Measurements from ENCODE around the gene ATP1A1.

The ATP1A1 gene

GRCh38 chr1:116424438-116424837, 51.4 kb downstream of the ATP1A1 start:
- H3K4me3 ChIP-seq: no peak overlapping the region
- H3K4me1 ChIP-seq: no peaks in the 10 kb centered on the region
- in situ Hi-C loops (cut with MboI; ENCODE audit: low sequenced_read_pairs): no loop called here
- DNase-seq (ENCODE audit: low spot score in 2 of 2): no peak
- H3K9me3 ChIP-seq: no peaks in the 10 kb centered on the region
- no peaks in the 10 kb centered on the region for H3K36me3 ChIP-seq (replicated peaks)
- H3K27me3 ChIP-seq (ENCODE audit: low read depth): peaks cover 6% of the 10 kb centered on the region; the same call in 1 of the 2 replicates

- H3K4me3 ChIP-seq: no peak overlapping the region
- no peaks in the 10 kb centered on the region for H3K4me1 ChIP-seq
- H3K36me3 ChIP-seq (replicated peaks): no peaks in the 10 kb centered on the region
- H3K27me3 ChIP-seq (ENCODE audit: low read depth): peaks cover 6% of the 10 kb centered on the region; the same call in 1 of the 2 replicates
- in situ Hi-C loops (cut with MboI; ENCODE audit: low sequenced_read_pairs): no loop called here
- no peaks in the 10 kb centered on the region for H3K9me3 ChIP-seq
- no peak for DNase-seq (ENCODE audit: low spot score in 2 of 2)
These were observed 51.8 kb downstream of the ATP1A1 start for GRCh38 chr1:116424863-116425262.

GRCh38 chr1:116425987-116426386, 52.9 kb downstream of the ATP1A1 start:
- Histone ChIP-seq H3K4me3 (no peak overlapping the region), H3K4me1 (no peaks in the 10 kb centered on the region), H3K36me3 (replicated peaks) (no peaks in the 10 kb centered on the region), H3K27me3 (ENCODE audit: low read depth) (peaks cover 6% of the 10 kb centered on the region; the same call in 1 of the 2 replicates), H3K9me3 (no peaks in the 10 kb centered on the region)
- DNase-seq (ENCODE audit: low spot score in 2 of 2): no peak
- in situ Hi-C loops (cut with MboI; ENCODE audit: low sequenced_read_pairs): no loop called here

- no peak for DNase-seq (ENCODE audit: low spot score in 2 of 2)
- Histone ChIP-seq H3K9me3 (no peaks in the 10 kb centered on the region), H3K4me1 (no peaks in the 10 kb centered on the region), H3K36me3 (replicated peaks) (no peaks in the 10 kb centered on the region), H3K4me3 (no peak overlapping the region), H3K27me3 (ENCODE audit: low read depth) (peaks cover 6% of the 10 kb centered on the region; the same call in 1 of the 2 replicates)
- in situ Hi-C loops (cut with MboI; ENCODE audit: low sequenced_read_pairs): no loop called here
These were observed 53.4 kb downstream of the ATP1A1 start for GRCh38 chr1:116426401-116426800.

GRCh38 chr1:116428576-116428975, 55.5 kb downstream of the ATP1A1 start:
- H3K36me3 ChIP-seq (replicated peaks): no peaks in the 10 kb centered on the region
- DNase-seq (ENCODE audit: low spot score in 2 of 2): no peak
- in situ Hi-C loops (cut with MboI; ENCODE audit: low sequenced_read_pairs): no loop called here
- no peak overlapping the region for H3K4me3 ChIP-seq
- no peaks in the 10 kb centered on the region for H3K4me1 ChIP-seq
- no peaks in the 10 kb centered on the region for H3K9me3 ChIP-seq
- H3K27me3 ChIP-seq (ENCODE audit: low read depth): peaks cover 6% of the 10 kb centered on the region; the same call in 1 of the 2 replicates

- in situ Hi-C loops (cut with MboI; ENCODE audit: low sequenced_read_pairs): no loop called here
- DNase-seq (ENCODE audit: low spot score in 2 of 2): no peak
These were observed 56.9 kb downstream of the ATP1A1 start for GRCh38 chr1:116429821-116430374.

GRCh38 chr1:116431870-116432500, 58.9 kb downstream of the ATP1A1 start:
- Histone ChIP-seq H3K9me3 (no peaks in the 10 kb centered on the region), H3K4me3 (no peak overlapping the region), H3K36me3 (replicated peaks) (no peaks in the 10 kb centered on the region), H3K27me3 (ENCODE audit: low read depth) (no peaks in the 10 kb centered on the region), H3K4me1 (no peaks in the 10 kb centered on the region; the same call in 1 of the 2 replicates)
- in situ Hi-C loops (cut with MboI; ENCODE audit: low sequenced_read_pairs): no loop called here
- DNase-seq (ENCODE audit: low spot score in 2 of 2): no peak

More at GRCh38 chr1:116429821-116430374, 56.9 kb downstream of the ATP1A1 start:
- Histone ChIP-seq H3K4me3 (no peak overlapping the region), H3K27me3 (ENCODE audit: low read depth) (no peaks in the 10 kb centered on the region), H3K4me1 (no peaks in the 10 kb centered on the region), H3K36me3 (replicated peaks) (no peaks in the 10 kb centered on the region), H3K9me3 (no peaks in the 10 kb centered on the region)

- Histone ChIP-seq H3K4me1 (no peaks in the 10 kb centered on the region; the same call in 1 of the 2 replicates), H3K27me3 (ENCODE audit: low read depth) (no peaks in the 10 kb centered on the region), H3K9me3 (no peaks in the 10 kb centered on the region), H3K36me3 (replicated peaks) (no peaks in the 10 kb centered on the region), H3K4me3 (no peak overlapping the region)
- DNase-seq (ENCODE audit: low spot score in 2 of 2): no peak
- in situ Hi-C loops (cut with MboI; ENCODE audit: low sequenced_read_pairs): no loop called here
These were observed 59.7 kb downstream of the ATP1A1 start for GRCh38 chr1:116432655-116433265.

- in situ Hi-C loops (cut with MboI; ENCODE audit: low sequenced_read_pairs): no loop called here
These were observed 60.5 kb downstream of the ATP1A1 start for GRCh38 chr1:116433275-116434257.

GRCh38 chr1:116434849-116435248, 61.8 kb downstream of the ATP1A1 start:
- in situ Hi-C loops (cut with MboI; ENCODE audit: low sequenced_read_pairs): no loop called here
- DNase-seq (ENCODE audit: low spot score in 2 of 2): no peak
- Histone ChIP-seq H3K4me1 (no peaks in the 10 kb centered on the region; the same call in 1 of the 2 replicates), H3K9me3 (no peaks in the 10 kb centered on the region), H3K4me3 (no peak overlapping the region), H3K27me3 (ENCODE audit: low read depth) (peaks cover 15% of the 10 kb centered on the region), H3K36me3 (replicated peaks) (no peaks in the 10 kb centered on the region)

More at GRCh38 chr1:116433275-116434257, 60.5 kb downstream of the ATP1A1 start:
- Histone ChIP-seq H3K4me3 (no peak overlapping the region), H3K9me3 (no peaks in the 10 kb centered on the region), H3K27me3 (ENCODE audit: low read depth) (0 out of 2 replicates have a peak, but pooled peaks cover 4% of the 10 kb centered on the region), H3K36me3 (replicated peaks) (no peaks in the 10 kb centered on the region), H3K4me1 (no peaks in the 10 kb centered on the region; the same call in 1 of the 2 replicates)
- DNase-seq (ENCODE audit: low spot score in 2 of 2): no peak

GRCh38 chr1:116435806-116436610, 63.0 kb downstream of the ATP1A1 start:
- DNase-seq (ENCODE audit: low spot score in 2 of 2): no peak
- H3K9me3 ChIP-seq: no peaks in the 10 kb centered on the region
- no peaks in the 10 kb centered on the region; the same call in 1 of the 2 replicates for H3K36me3 ChIP-seq (replicated peaks)
- no peak overlapping the region for H3K4me3 ChIP-seq
- peaks cover 15% of the 10 kb centered on the region for H3K27me3 ChIP-seq (ENCODE audit: low read depth)
- in situ Hi-C loops (cut with MboI; ENCODE audit: low sequenced_read_pairs): no loop called here
- no peaks in the 10 kb centered on the region; the same call in 1 of the 2 replicates for H3K4me1 ChIP-seq

GRCh38 chr1:116436611-116436970, 63.5 kb downstream of the ATP1A1 start:
- DNase-seq (ENCODE audit: low spot score in 2 of 2): no peak
- H3K27me3 ChIP-seq (ENCODE audit: low read depth): peaks cover 21% of the 10 kb centered on the region
- no peaks in the 10 kb centered on the region for H3K9me3 ChIP-seq
- in situ Hi-C loops (cut with MboI; ENCODE audit: low sequenced_read_pairs): no loop called here
- no peaks in the 10 kb centered on the region; the same call in 1 of the 2 replicates for H3K36me3 ChIP-seq (replicated peaks)
- H3K4me3 ChIP-seq: no peak overlapping the region
- no peaks in the 10 kb centered on the region; the same call in 1 of the 2 replicates for H3K4me1 ChIP-seq
